ENCODE data around the gene KCNJ18.
"Not testable (repeated sequence)": the region's sequence is repeated elsewhere in the genome, so short reads cannot be mapped to it uniquely, and the experiment has no call there.

KCNJ18 gene

DNA sequence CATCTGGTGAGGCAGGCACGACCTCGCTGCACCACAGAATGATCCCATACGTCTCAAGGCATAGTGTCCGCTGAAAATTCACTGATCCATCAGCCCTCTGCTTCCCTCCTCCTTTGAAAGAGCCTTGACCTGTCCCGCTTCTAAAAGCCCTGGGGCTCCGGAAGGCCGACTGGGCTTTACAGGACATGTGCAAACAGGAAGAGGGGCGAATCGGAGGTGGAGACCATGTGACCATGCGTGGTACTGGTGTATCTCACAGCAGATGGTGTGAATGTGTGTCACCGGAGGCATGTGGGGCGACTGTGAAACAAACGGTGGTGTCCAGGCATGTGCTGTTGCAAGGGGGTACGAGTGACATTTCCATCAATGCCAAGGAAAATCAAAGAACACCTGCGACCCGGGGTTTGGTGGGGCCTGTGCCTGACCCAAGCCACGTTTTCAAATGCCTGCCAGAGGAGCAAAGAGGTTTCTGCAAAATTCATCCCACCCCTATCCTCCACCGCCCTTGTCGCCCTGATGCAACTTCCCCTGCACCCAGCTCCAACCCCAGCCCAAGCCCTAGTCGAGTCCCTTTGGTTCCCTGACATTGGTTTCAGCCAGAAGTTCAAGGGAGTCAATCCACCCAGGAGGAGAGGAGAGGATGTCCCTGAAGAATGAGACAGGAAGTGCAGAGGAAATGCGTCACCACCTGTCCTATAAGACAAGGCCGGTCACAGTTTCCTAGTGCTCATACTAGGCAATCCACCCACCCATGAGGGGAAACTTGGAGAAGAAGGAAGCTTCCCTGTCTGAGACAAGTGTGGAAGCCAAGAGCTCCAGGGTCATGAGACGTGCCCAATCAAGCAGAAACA, 5.9 kb upstream of the KCNJ18 start:
- DNase-seq = no peak

DNA sequence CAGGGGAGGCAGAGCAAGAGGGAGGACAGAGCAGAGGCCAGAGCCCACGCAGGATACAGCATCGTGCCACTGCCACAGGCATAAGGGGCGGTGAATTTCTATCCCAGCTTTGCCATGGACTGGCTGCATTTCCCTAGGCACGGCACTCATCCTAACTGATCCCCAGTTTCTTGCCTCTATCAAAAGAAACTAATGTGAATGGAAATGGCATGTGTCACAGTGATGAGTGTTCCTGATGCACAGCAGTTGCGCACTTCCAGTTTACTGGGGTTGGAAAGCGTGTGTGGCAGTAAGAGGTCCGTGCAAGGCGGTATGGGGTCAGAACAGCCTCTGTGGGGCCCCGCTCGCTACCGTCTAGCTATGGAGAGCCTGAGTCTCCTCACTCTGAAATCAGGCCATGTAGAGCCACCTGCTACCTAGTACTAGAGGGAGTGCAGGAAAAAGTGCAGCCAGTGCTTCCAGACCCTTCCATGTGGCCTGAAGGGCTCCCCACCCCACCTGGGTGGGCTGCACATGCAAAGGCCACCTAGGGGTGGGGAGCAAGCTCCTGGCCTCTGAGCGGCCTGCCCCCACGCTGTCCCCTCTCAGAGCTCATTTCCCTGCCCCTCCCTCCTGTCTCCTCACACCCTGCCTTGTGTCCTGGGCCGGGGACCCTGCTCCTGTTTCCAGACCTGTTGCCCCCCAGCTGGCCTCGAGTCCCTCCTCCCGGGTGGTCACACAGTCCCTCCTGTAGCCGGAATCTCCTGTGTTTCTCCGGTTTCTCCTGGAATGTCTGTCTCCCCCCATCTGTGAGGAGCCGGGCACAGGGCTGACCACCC, 5.0 kb upstream of the KCNJ18 start:
- DNase-seq = no peak

DNA sequence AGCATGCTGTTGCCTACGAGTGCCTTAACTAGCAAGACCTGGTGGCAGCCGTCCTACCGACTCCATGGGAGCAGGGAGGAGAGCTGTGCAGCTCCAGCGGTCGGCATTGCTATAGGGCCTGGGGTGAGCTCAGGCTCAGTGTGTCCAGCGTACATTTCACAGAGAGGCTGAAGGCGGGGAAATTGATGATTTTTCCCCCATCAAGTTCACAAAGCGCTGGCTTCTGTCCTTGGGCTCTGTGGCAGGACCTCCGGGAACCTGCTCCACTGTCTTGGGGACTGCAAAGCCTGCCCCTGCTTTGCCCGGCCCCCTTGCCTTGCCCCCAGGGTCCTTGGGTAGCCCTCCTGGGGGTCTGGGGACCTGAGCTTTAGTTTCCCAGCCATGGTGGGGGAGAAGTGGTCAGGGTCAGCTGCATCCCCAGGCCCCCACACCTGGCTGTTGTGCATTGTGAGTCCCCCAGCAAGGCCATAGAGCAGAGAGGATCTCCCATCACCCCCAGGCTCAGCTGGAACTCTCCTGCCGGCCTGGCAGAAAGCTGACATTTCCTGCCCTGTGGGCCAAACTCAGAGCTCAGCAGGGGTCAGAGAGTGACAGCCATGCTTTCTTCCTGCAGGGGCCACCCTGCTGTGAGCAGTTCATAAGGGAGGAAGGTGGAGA, 3.9 kb upstream of the KCNJ18 start:
- DNase-seq = no peak

DNA sequence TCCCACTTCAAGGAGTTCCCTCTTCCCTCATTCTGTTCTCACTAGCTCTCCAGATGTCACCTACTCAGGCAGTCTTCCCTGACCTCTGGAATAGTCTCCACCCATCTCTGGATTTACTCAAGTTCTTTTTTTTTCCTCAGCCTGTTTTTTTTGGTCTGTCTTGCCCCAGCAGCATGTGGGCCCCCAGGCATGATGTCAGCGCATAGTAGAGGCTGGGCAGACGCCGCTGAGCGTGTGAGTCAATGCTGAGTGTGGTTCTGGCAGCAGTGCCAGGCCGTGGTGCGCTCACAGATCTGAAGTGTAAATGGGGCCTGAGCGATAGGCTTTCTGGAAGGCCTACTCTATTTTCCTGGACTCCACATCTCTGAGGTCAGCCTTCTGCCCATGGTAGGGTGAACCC, 2.7 kb upstream of the KCNJ18 start:
- peak; percentile 13 for DNase-seq

DNA sequence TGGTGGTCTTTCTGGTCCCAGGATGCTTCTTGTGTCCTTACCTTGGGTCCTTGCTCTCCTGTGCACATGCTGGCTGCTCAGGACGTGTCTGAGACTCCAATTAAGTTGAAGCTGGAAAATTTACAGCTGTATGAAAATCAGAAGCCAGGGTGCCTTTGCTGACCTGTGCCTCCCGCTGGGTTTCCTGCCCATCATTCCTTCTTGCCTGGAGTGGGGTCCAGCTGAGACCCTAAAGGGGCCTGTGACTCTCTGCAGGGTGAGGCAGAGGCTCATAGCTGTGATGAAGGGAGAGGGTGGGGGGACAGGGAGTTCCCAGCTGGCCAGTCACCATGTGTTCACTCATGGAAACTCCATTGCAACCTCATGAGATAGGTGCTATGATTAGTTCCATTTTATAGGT, 1.5 kb upstream of the KCNJ18 start:
- not testable (repeated sequence) for DNase-seq

DNA sequence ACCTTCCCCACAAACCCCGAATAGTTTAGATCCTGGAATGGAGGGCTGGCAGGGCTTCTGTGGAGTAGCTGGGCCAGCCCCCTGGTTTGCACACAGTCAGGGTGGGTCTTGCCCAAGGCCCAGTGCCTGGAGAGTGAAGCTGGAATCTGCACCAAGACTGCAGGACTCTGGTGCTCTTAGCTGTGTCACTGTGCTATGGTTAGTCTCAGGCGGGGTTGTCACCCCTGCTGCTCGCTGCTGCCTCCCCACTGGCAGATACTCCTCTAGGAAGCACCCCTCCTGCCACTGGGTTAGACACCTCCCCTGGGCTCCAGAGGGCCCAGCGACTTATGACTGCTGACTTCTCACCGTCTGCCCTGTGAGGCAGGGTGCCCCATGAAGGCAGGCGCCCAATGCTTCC, 842 bp upstream of the KCNJ18 start:
- not testable (repeated sequence) for DNase-seq

DNA sequence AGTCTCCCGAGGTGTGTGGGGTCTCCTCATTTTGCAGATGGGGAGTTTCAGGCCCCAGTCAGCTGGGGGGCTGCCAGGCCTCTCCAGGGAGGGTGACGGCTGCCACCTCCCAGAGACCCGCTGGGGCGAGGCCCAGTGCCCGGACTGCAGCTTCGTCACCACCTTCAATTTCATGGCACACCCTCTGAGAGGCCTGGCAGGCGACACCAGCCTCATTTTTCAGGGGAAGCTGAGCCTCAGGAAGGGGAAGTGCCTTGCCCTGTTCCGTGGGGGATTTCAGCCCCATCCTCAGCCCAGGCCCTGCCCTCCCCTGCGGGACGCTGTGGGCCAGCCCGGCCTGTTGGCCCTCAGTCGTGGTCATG, 362 bp downstream of the KCNJ18 start:
- DNase-seq = not testable (repeated sequence)

DNA sequence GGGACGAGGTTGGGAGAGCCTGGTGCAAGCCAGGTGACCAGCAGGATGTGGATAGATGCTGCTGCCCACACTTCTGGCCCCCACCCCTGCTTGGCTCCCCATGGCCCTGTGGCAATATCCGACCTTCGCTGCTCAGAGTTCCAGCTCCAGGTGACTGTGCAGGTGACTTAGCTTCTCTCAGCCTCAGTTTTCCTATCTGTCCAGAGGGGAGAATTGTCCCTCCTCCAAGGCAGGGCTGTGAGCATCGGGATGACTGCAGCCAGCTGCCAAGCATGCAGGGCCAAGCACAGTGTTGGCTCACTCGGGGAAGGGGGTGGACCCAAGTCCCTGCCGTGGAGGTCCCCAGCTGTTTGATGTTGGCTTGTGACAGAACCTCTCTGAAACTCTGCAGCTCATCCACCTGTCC, 1.1 kb downstream of the KCNJ18 start:
- DNase-seq = not testable (repeated sequence)

DNA sequence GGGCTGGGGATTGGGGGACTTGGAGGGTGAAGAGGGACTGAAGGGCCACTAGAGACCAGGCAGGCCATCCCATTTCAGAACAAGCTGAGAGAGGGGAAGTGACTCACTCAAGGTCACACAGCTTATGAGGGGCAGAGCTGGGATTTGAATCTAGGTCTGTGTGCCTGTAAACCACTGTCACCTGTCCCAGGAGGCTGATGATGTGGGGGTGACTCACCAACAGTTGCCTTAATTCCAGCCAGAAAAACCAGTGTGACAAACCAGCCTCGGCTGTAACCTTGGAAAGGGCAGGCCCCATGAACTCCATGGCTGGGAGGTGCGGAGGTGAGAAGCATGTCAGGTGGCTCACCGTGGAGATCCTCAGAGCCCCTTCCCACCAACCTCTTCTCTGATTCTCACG, 1.6 kb downstream of the KCNJ18 start:
- not testable (repeated sequence) for DNase-seq

DNA sequence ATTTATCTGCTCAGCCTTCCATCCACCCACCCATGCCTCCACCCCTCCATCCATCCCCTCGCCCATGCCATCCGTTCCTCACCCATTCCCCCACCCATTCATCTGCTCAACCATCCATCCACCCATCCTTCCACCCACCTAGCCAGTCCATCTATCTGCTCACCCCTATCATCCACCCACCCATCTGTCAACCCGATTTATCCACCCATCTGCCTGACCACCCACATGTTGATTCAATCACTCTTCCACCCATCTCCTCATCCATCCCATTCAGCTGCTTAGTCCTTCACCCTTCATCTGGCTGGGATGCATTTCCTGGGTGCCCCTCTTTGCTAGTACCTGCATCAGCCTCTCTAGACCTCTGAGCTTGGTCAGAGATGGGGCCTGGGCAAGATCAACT, 3.9 kb downstream of the KCNJ18 start:
- DNase-seq = not testable (repeated sequence)

DNA sequence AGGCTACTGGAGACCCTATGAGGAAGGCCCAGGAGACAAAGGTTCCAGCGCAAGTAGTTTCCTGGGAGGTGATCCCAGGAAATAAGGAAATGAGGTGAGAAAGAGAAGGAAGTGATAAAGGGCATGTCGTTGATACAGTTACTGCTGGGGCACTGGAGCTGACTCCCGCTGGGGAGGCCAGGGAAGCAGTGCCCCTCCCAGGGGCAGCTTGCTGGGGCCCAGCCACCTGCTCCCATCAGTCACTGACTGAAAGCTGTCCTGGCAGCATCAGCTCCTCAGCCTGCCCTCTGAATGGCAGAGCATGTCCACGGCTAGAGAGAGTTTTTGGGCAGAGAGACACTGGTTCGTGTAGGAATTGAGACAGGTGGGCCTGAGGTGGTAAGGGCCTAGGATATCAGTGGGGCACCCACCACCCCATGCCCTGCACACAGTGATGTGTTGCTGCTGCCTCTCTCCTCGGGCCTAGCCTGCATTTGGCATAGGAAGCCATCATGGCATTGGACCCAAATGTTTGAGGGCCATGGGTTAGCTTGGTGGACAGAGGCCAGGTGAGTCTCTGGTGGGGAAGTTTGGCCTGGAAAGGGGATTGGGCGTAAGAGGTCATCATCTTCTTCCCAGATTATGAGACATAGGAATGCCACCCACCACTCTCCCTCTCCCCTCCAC, 4.7 kb downstream of the KCNJ18 start:
- not testable (repeated sequence) for DNase-seq

DNA sequence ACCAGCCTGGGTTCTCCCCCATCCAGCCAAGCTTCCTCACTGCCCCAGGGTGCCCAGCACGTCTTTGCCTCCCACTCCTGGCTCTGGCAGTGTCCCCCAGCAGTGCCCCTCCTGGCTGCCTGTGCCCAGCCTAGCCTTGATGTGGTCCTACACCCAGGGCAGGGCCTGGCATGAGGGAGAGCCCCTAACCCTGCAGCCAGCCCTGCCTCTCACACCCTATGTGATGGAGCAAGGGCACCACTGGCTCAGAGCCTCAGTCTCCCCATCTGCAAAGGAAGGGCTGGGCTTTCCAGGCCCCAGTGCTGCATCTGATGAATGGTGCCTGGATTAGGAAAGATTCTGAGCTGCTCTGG, 5.2 kb downstream of the KCNJ18 start:
- DNase-seq = not testable (repeated sequence)

DNA sequence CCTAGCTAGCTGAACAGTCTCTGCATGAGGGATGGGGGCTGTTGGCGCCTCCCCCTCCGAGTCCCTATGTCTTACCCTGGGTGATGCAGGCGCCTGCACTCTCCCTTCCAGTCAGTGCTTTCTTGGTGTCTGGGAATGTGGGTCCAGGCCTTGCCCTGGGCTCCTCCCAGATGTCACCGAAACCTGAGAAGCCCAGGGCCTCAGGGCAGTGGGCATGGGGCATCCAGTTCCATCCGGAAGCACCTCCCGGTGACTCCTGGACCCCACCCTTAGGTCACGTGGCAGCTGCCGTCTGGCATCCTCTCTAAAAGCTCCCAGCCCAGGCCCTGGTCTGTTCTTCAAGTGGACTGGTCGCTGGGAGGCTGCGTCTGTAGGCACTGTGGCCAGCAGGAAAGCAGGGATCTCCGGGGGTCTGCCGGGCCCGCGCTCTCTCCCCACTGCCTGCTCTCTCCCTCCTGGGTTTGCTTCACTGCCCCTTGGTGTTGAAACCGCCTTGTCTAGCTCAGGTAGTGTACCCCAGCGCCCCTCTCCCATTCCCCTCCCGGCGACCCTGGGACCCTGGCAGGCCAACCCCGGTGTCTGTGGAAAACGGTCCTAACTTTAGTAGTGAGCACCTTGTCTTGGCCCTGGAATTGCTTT, 6.2 kb downstream of the KCNJ18 start:
- DNase-seq = not testable (repeated sequence)

DNA sequence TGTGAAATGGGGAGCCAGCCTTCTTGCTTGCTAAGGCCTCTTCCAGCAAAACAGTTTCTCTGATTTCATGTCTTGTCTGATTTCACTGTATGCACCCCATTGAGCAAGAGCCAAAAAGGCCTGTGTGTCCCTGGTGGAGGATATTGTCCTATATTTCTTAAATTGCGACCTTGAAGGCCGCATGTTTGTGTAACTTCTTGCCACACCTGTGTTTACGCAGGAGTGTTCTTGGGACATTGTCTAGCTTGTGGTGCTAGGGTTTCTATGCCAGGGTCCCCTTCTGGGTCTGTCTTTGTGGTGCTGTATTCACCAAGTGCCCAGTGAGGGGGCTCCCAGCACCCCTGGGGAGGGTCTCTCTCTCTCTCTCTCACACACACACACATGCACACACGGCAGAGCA, 6.8 kb downstream of the KCNJ18 start:
- DNase-seq = not testable (repeated sequence)

DNA sequence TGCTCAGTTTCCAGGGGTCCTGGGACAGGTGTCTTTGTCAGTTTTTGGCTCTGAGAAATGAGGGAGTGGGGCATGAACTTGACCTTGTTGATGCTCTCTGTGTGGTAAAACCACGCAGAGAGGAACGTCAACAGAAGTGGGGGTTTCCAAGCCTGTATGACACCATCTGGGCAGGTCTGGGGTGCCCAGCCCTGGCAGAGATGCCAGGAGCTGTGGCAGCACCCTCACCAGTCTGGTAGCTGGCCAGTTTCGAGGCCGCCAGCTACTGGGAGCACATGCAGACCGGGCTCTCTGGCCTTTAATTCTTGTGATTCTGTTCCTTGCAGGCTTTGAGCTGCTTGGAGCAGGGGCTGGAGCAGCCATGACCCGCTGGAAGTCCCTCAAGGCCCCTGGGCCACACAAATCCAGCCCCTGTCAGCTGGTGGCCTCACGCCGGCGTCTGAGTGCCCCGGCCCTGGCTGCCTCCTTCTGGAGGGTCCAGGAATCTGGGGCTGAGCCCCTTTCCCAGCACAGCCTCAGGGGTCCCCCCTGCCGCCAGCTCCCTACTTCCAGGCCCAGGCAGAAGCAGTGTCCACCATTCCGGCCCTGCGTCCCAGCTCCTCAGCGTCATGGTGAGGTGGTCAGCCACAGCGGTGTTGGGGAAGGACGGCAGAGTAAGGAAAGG, 7.4 kb downstream of the KCNJ18 start:
- DNase-seq = not testable (repeated sequence)

DNA sequence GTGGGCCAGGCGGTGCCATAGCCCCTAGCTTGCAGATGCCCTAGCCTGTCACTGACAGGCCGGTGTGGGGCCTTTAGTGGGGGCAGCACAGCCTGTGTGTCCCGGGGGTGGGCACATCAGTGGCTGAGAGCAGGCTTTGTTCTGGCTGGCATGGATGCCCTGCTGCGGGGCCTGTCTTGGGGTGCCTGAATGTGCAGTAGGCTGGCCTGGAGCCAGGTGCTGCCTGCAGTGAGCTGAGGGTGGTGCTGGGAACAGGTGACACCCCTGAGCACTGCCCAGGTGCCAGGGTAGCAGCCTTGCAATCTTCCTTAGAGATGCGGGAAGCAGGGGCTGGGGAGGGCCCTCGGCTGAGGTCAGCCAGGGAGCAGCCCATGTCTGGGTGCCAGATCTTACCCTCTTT, 8.8 kb downstream of the KCNJ18 start:
- DNase-seq = not testable (repeated sequence)

DNA sequence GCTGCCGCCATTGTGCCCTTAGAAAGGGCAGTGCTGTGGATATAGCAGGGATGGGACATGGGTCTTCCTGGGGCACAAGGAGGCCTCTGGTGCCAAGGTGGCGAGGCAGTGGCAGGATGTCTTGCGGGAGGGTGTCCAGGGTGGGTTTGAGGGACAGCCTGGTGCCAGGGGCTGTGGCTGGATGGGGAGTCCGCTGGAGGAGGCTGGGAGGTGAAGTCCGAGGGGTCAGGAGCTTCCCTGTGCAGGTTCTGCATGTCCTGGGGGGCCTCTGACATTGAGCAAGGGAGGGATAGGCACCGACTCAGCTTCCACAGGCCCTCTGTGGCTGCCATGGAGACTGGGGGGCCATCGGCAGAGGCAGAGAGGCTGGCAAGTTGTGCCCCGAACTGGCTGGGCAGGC, 9.7 kb downstream of the KCNJ18 start:
- not testable (repeated sequence) for DNase-seq

DNA sequence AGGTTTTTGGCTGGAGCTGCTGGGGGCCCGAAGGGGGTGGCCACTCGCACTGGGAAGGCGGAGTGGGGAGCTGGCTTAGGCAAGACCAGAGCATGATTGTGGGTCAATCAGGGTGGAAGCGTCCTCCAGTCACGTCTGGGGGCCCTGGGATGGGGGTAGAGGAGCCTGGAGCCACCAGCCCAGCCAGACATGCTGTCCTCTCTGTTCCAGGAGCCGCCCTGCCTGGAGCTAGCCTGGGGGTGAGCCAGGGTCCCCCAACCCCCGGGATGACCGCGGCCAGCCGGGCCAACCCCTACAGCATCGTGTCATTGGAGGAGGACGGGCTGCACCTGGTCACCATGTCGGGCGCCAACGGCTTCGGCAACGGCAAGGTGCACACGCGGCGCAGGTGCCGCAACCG, 10.2 kb downstream of the KCNJ18 start:
- DNase-seq = not testable (repeated sequence)

DNA sequence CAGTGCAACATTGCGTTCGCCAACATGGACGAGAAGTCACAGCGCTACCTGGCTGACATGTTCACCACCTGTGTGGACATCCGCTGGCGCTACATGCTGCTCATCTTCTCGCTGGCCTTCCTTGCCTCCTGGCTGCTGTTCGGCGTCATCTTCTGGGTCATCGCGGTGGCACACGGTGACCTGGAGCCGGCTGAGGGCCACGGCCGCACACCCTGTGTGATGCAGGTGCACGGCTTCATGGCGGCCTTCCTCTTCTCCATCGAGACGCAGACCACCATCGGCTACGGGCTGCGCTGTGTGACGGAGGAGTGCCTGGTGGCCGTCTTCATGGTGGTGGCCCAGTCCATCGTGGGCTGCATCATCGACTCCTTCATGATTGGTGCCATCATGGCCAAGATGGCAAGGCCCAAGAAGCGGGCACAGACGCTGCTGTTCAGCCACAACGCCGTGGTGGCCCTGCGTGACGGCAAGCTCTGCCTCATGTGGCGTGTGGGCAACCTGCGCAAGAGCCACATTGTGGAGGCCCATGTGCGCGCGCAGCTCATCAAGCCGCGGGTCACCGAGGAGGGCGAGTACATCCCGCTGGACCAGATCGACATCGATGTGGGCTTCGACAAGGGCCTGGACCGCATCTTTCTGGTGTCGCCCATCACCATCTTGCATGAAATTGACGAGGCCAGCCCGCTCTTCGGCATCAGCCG, 10.8 kb downstream of the KCNJ18 start:
- DNase-seq = not testable (repeated sequence)

DNA sequence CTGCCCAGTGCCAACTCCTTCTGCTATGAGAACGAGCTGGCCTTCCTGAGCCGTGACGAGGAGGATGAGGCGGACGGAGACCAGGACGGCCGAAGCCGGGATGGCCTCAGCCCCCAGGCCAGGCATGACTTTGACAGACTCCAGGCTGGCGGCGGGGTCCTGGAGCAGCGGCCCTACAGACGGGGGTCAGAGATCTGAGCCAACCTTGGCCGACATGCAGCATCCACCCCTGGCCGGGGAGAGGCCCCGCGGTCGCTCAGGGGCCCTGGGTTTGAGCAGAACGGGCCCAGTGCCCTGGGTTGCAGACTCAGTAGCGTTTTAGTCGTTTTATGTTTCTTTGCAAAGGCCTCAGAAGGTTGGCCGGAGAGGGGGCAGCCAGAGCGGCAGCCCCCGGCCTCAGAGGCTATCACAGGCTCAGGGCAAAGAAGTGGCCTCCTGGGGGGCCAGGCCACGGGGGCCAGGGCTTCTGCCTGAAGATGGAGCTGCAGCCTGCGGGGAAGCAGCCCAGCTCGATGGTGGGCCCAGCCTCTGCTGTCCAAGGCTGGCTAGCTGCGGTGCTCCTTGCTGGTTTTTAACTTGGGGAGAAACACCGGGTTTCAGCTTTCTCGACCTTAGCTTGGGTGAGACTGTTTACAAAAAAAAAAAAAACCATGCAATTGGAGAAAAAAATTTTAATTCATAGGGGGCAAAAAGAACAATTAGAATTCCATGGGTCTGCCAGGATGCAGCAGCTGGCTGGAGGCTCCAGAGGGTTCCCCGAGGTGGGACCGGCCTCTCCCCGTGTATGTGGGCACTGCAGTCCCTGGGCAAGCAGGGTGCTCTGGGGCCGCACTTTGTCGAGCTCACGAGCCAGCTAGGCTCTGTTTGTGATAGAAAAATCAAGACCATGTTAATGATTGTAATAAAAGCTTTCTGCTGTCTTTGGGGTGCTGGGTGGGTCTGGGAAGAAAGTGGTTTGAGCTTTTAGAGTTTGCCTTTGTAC, 11.9 kb downstream of the KCNJ18 start:
- not testable (repeated sequence) for DNase-seq
